IMR-90 (cell line): ENCODE data around the gene RUNX1. TPM values are rescaled to one million over a fixed set of nuclear protein-coding genes. Genes with fewer than 3 reads are reported as not detected.
A peak's percentile ranks its signal among the peaks of the same experiment; 100 is the strongest.

Source experiments
- ATAC-seq: fragments of 200-7000 bp; cut with Tn5 transposase; 2 replicates; pipeline ENCODE4 v1.9.1; 2020; ENCODE audit warnings: low read depth, mild to moderate bottlenecking, moderate library complexity
- BruUV-seq: library from RNA; stranded (reverse); fragments of 400-500 nt; replicated peaks from 2 replicates; lab custom pipeline; 2021; lab: Mats Ljungman, UMichigan
- CTCF ChIA-PET: fragments of 300-600 bp; formaldehyde crosslinking; extraction: SDS; loops from one replicate; lab custom pipeline; 2021; ENCODE audit warnings: antibody characterized with exemption; lab: Yijun Ruan, JAX
- POLR2A ChIA-PET: fragments of 300-600 bp; sonication (Branson Sonifier 250); formaldehyde crosslinking; loops from one replicate; lab custom pipeline; 2022; ENCODE audit warnings: antibody characterized with exemption; ENCODE audit not compliant: unreplicated experiment; lab: Charles Lee
- DNase-seq: peaks from one replicate; pipeline ENCODE4 v3.0.0; 2013
- H2AFZ ChIP-seq: replicated peaks from 2 replicates; pipeline ENCODE3; 2013; ENCODE audit warnings: low read length, mild to moderate bottlenecking; ENCODE audit not compliant: poor library complexity
- H2AK5ac ChIP-seq: 2 replicates; pipeline ENCODE4 v1.6.1; 2013; ENCODE audit warnings: low read depth, low read length, inconsistent platforms
- H2AK9ac ChIP-seq: replicated peaks from 2 replicates; pipeline ENCODE3; 2013; ENCODE audit warnings: mild to moderate bottlenecking, low read depth, low read length, moderate library complexity; ENCODE audit not compliant: poor library complexity
- H2BK120ac ChIP-seq: 2 replicates; pipeline ENCODE4 v1.6.1; 2013; ENCODE audit warnings: low read depth, low read length, inconsistent platforms
- H2BK15ac ChIP-seq: 3 replicates; pipeline ENCODE4 v1.6.1; 2013; ENCODE audit warnings: low read depth, low read length, inconsistent platforms
- H2BK20ac ChIP-seq: 2 replicates; pipeline ENCODE4 v1.6.1; 2013; ENCODE audit warnings: low read depth, mild to moderate bottlenecking, inconsistent platforms, low read length, moderate library complexity
- H2BK5ac ChIP-seq: 2 replicates; pipeline ENCODE4 v1.6.1; 2013; ENCODE audit warnings: mild to moderate bottlenecking, low read depth, low read length, inconsistent platforms; ENCODE audit not compliant: poor library complexity, severe bottlenecking
- H3K14ac ChIP-seq: replicated peaks from 2 replicates; pipeline ENCODE4 v1.6.1; 2013; ENCODE audit warnings: low read depth, low read length, inconsistent platforms
- H3K18ac ChIP-seq: 2 replicates; pipeline ENCODE4 v1.6.1; 2013; ENCODE audit warnings: low read depth, low read length, control low read depth
- H3K23ac ChIP-seq: 2 replicates; pipeline ENCODE4 v1.6.1; 2013; ENCODE audit warnings: low read depth, low read length, inconsistent platforms
- H3K27ac ChIP-seq: 2 replicates; pipeline ENCODE4 v1.5.1; 2013; ENCODE audit warnings: mild to moderate bottlenecking, control low read depth, low read length; ENCODE audit not compliant: insufficient read depth
- H3K27me3 ChIP-seq: 2 replicates; pipeline ENCODE4 v1.6.1; 2013; ENCODE audit warnings: low read length; ENCODE audit not compliant: control insufficient read depth, insufficient read depth
- H3K36me3 ChIP-seq: 2 replicates; pipeline ENCODE4 v1.6.1; 2013; ENCODE audit warnings: low read length, mixed read lengths; ENCODE audit not compliant: control insufficient read depth, insufficient read depth
- H3K4ac ChIP-seq: 2 replicates; pipeline ENCODE4 v1.6.1; 2013; ENCODE audit warnings: low read depth, low read length, inconsistent platforms
- H3K4me1 ChIP-seq: 2 replicates; pipeline ENCODE4 v1.6.1; 2013; ENCODE audit warnings: low read length, mixed read lengths; ENCODE audit not compliant: control insufficient read depth, insufficient read depth
- H3K4me2 ChIP-seq: 2 replicates; pipeline ENCODE4 v1.6.1; 2013; ENCODE audit warnings: low read depth, mild to moderate bottlenecking, control low read depth, low read length, moderate library complexity
- H3K4me3 ChIP-seq: 2 replicates; pipeline ENCODE4 v1.5.1; 2013; ENCODE audit warnings: low read depth, mild to moderate bottlenecking, control low read depth, low read length, moderate library complexity; ENCODE audit not compliant: insufficient read depth
- H3K56ac ChIP-seq: 2 replicates; pipeline ENCODE4 v1.6.1; 2013; ENCODE audit warnings: low read length, inconsistent platforms; ENCODE audit not compliant: insufficient read depth; ENCODE audit errors: extremely low read depth
- H3K79me1 ChIP-seq, 2 experiments: 2 replicates each; pipeline ENCODE4 v1.6.1; 2013; ENCODE audit warnings: low read length in 2 of 2, inconsistent platforms in 1 of 2, low read depth in 1 of 2
- H3K9ac ChIP-seq: 2 replicates; pipeline ENCODE4 v1.6.1; 2013; ENCODE audit warnings: low read depth, low read length, control low read depth
- H3K9me1 ChIP-seq: 2 replicates; pipeline ENCODE4 v1.6.1; 2013; ENCODE audit warnings: low read length, inconsistent platforms; ENCODE audit not compliant: insufficient read depth
- H3K9me3 ChIP-seq: 2 replicates; pipeline ENCODE4 v1.6.1; 2013; ENCODE audit warnings: low read length; ENCODE audit not compliant: control insufficient read depth, insufficient read depth
- H4K20me1 ChIP-seq: 2 replicates; pipeline ENCODE4 v1.6.1; 2013; ENCODE audit warnings: low read length, inconsistent platforms; ENCODE audit not compliant: insufficient read depth
- H4K5ac ChIP-seq: 2 replicates; pipeline ENCODE4 v1.6.1; 2013; ENCODE audit warnings: mild to moderate bottlenecking, low read depth, low read length, control low read depth
- H4K8ac ChIP-seq, 2 experiments: 2 replicates each; pipeline ENCODE4 v1.6.1; 2013; ENCODE audit warnings: low read depth in 2 of 2, low read length in 2 of 2, control low read depth in 1 of 2, inconsistent platforms in 1 of 2
- H4K91ac ChIP-seq: 2 replicates; pipeline ENCODE4 v1.6.1; 2013; ENCODE audit warnings: low read depth, low read length, inconsistent platforms; ENCODE audit not compliant: insufficient read depth
- CHD1 ChIP-seq: IDR thresholded peaks from 2 replicates; pipeline ENCODE4 v1.6.1; 2012; ENCODE audit warnings: low read depth, low read length, improper control_type of control experiment
- MAFK ChIP-seq: IDR thresholded peaks from 2 replicates; pipeline ENCODE4 v1.6.1; 2012; ENCODE audit warnings: low read depth, low read length, improper control_type of control experiment
- RFX5 ChIP-seq: IDR thresholded peaks from 2 replicates; pipeline ENCODE4 v1.8.0; 2012; ENCODE audit warnings: low read depth, mild to moderate bottlenecking, low read length, moderate library complexity
- WGBS, 2 experiments: methylation state at CpG; one replicate each; pipeline versions ENCODE4 v1.1.5 to v1.1.7; 2013; ENCODE audit warnings: missing lambda C conversion rate in 2 of 2; ENCODE audit not compliant: insufficient read length in 1 of 2; ENCODE audit errors: extremely low coverage in 2 of 2; 5-methylcytosine and 5-hydroxymethylcytosine counted together
- dilution Hi-C: fragments of 300-500 bp; cut with HindIII; formaldehyde crosslinking; loops from one replicate; pipeline ENCODE4 v1.14.3; 2018; ENCODE audit warnings: low sequenced_read_pairs; ENCODE audit not compliant: unreplicated experiment
- in situ Hi-C: fragments of 300-500 bp; cut with MboI; formaldehyde crosslinking; loops from 3 replicates; pipeline ENCODE4 v1.14.3; 2019; ENCODE audit warnings: low sequenced_read_pairs, inconsistent platforms, mixed read lengths
- intact Hi-C: fragments of 100-400 bp; cut with micrococcal nuclease; formaldehyde crosslinking; loops from 2 replicates; pipeline ENCODE4 v1.10.0; 2022
- polyA plus RNA-seq, 3 experiments: library from polyadenylated mRNA; depleted of rRNA; stranded (reverse); fragments of >200 nt; gene quantifications; 2 replicates each; pipeline ENCODE4 v1.2.3, GENCODE V29; 2012; ENCODE audit warnings: low replicate concordance in 1 of 3
- total RNA-seq: library from RNA; depleted of rRNA; stranded (reverse); fragments of >200 nt; gene quantifications from 2 replicates; pipeline ENCODE4 v1.2.3, GENCODE V29; 2012

The RUNX1 gene
- total and polyA plus RNA-seq, 2 of the 4 experiments (the other 2 are of a cell fraction) = 34.5 to 56.5 TPM

- POLR2A ChIA-PET = interaction anchor here (0.5 to 0.6 kb wide), 2 partner anchors 95 to 369 kb away, joined by 3 to 6 read pairs; no protein-coding TSS in a partner anchor
- H3K4ac ChIP-seq = peak overlapping the region; percentile 70
- H3K23ac ChIP-seq = peak overlapping the region; percentile 94
- TF ChIP-seq RFX5 (no peak), CHD1 (peak; percentile 85), MAFK (no peak)
- H2BK20ac ChIP-seq = peak overlapping the region; percentile 54; the same call in 1 of the 2 replicates
- in situ Hi-C loops (loop anchor here (10.0 kb wide), 1 partner anchor 1050 kb away; no protein-coding TSS in a partner anchor), dilution Hi-C loops (no loop called here), intact Hi-C loops (loop anchor here (5.0 kb wide), 1 partner anchor 72 kb away; no protein-coding TSS in a partner anchor)
- 80% methylated on average over 1 of the region's 3 CpGs; no CpG with 5 or more reads in 1 of the 2 experiments for WGBS, 2 experiments
- peak overlapping the region; percentile 99 for H3K4me3 ChIP-seq
- H3K36me3 ChIP-seq = peaks cover 11% of the 10 kb centered on the region
- peak overlapping the region; percentile 100 for H3K27ac ChIP-seq
- H2AK5ac ChIP-seq = no peak overlapping the region
- H3K9me3 ChIP-seq = no peaks in the 10 kb centered on the region
- H3K14ac ChIP-seq = peak overlapping the region; percentile 86
- H4K91ac ChIP-seq = peak overlapping the region; percentile 71
- ATAC-seq (no peak), DNase-seq (no peak)
- peak overlapping the region; percentile 100 for H3K9ac ChIP-seq
- no peak overlapping the region for H2AK9ac ChIP-seq
- peak overlapping the region; percentile 62 to 78 for H4K8ac ChIP-seq
- no peak overlapping the region for H2AFZ ChIP-seq
- H2BK120ac ChIP-seq = peak overlapping the region; percentile 55
- peak overlapping the region; percentile 66 for H4K5ac ChIP-seq
- H3K9me1 ChIP-seq = 0 out of 2 replicates have a peak, but pooled peaks cover 2% of the 10 kb centered on the region
- CTCF ChIA-PET = interaction anchor here (1.0 kb wide), 1 partner anchor 72 kb away, joined by 4 read pairs; no protein-coding TSS in a partner anchor
- H3K79me1 ChIP-seq = peaks cover 0 to 11% of the 10 kb centered on the region in 2 experiments; a peak in 2 of 4 replicates
- peak overlapping the region; percentile 29; the same call in 1 of the 3 replicates for H2BK15ac ChIP-seq
- peaks cover 2% of the 10 kb centered on the region for H3K4me1 ChIP-seq
- peaks cover 44% of the 10 kb centered on the region for H4K20me1 ChIP-seq
- peak overlapping the region; percentile 88 for H3K18ac ChIP-seq
- BruUV-seq = no TSS peak
- no peaks in the 10 kb centered on the region for H3K27me3 ChIP-seq
- peak overlapping the region; percentile 93 for H3K4me2 ChIP-seq
- H2BK5ac ChIP-seq = peak overlapping the region; percentile 97
- peak overlapping the region; percentile 90 for H3K56ac ChIP-seq
Measured at GRCh38 chr21:34884346-34884929, 164.7 kb downstream of the RUNX1 start.
